ENCODE measurements around the gene MED10. TPM values are rescaled to one million over a fixed set of nuclear protein-coding genes. Genes with fewer than 3 reads are reported as not detected.

Gene MED10
- total RNA-seq, 1 donor from 2014 or later: 38.3 TPM

GRCh38 chr5:6399980-6400910 lies 21.9 kb upstream of the MED10 start:
- no peak overlapping the region for H3K4me3 ChIP-seq (ENCODE audit: low read depth, low read length)
- no peak for DNase-seq (ENCODE audit: low read depth)
- TF ChIP-seq, protein P1, sequence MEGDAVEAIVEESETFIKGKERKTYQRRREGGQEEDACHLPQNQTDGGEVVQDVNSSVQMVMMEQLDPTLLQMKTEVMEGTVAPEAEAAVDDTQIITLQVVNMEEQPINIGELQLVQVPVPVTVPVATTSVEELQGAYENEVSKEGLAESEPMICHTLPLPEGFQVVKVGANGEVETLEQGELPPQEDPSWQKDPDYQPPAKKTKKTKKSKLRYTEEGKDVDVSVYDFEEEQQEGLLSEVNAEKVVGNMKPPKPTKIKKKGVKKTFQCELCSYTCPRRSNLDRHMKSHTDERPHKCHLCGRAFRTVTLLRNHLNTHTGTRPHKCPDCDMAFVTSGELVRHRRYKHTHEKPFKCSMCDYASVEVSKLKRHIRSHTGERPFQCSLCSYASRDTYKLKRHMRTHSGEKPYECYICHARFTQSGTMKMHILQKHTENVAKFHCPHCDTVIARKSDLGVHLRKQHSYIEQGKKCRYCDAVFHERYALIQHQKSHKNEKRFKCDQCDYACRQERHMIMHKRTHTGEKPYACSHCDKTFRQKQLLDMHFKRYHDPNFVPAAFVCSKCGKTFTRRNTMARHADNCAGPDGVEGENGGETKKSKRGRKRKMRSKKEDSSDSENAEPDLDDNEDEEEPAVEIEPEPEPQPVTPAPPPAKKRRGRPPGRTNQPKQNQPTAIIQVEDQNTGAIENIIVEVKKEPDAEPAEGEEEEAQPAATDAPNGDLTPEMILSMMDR (conservative IDR thresholded peaks at IDR 0.05; ENCODE audit: low read depth, low read length): no peak

DNA sequence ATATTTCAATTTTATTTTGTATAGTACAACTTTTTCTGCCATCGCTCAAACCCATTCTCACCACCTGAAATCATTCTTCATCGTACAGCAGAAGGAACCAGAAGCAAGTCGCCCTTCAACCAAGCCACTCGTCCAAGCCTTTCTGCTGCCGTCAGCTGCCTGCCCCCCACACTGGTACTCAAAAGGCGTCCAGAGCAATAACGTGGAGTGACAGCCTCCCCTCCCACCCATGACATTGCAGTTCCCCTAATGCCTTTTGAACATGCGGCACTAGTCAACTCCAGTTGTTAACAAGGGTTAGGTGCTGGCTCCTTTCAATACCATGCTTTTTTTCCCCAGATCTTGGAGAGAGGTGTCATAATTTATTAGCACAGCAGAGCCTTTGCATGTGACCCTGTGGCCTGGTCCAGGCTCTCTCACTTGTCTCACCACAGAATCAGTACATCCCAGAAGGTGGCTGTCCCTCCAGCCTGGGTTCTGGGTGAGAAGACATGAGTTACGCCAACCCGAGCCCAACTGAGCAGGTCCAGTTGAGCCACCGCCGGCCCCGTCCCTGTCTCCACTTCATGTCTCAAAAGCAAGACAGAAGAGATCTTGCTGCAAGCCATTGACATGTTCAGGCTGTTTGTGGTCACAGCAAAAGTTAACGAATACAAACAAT lies 20.4 kb upstream of the MED10 start:
- DNase-seq (ENCODE audit: low read depth): no peak
- TF ChIP-seq, protein P1 (conservative IDR thresholded peaks at IDR 0.05; ENCODE audit: low read depth, low read length): no peak
- H3K4me3 ChIP-seq (ENCODE audit: low read depth, low read length): no peak overlapping the region

- TF ChIP-seq, protein P1 (conservative IDR thresholded peaks at IDR 0.05; ENCODE audit: low read depth, low read length): no peak
- DNase-seq (ENCODE audit: low read depth): no peak
- no peak overlapping the region for H3K4me3 ChIP-seq (ENCODE audit: low read depth, low read length)
Measured at GRCh38 chr5:6397536-6398269, 19.4 kb upstream of the MED10 start.

DNA sequence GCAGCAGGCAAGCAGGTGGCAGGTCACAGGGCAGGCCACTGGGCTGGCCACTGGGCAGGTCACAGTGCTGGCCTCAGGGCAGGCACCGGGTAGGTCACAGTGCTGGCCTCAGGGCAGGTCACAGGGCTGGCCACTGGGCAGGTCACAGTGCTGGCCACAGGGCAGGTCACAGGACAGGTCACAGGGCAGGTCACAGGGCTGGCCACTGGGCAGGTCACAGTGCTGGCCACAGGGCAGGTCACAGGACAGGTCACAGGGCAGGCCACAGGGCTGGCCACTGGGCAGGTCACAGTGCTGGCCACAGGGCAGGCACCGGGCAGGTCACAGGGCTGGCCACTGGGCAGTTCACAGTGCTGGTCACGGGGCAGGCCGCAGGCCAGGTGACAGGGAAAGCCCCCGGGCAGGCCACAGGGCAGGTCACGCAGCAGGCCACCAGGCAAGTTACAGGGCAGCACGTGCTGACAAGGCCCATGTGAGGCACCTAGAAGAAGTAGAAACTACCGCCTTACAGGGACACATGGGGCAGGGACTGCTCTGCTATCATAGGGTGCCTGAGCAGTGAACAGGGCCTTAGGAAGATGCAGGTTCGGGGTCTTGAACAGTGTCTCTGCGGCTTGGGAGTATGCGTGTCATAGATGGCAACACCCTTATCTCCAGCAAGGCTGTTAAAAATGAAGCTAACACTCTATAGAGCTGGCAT lies 18.6 kb upstream of the MED10 start:
- DNase-seq (ENCODE audit: low read depth): no peak
- TF ChIP-seq, protein P1 (conservative IDR thresholded peaks at IDR 0.05; ENCODE audit: low read depth, low read length): no peak
- no peak overlapping the region for H3K4me3 ChIP-seq (ENCODE audit: low read depth, low read length)

- no peak overlapping the region for H3K4me3 ChIP-seq (ENCODE audit: low read depth, low read length)
- TF ChIP-seq, protein P1 (conservative IDR thresholded peaks at IDR 0.05; ENCODE audit: low read depth, low read length): no peak
- no peak for DNase-seq (ENCODE audit: low read depth)
Measured at GRCh38 chr5:6396043-6396442, 17.7 kb upstream of the MED10 start.

- no peak for DNase-seq (ENCODE audit: low read depth)
- TF ChIP-seq, protein P1 (conservative IDR thresholded peaks at IDR 0.05; ENCODE audit: low read depth, low read length): no peak
- H3K4me3 ChIP-seq (ENCODE audit: low read depth, low read length): no peak overlapping the region
Measured at GRCh38 chr5:6395621-6396020, 17.3 kb upstream of the MED10 start.

Data from epithelial cell of proximal tubule (primary cell).